ENCODE data around the gene HSPBAP1. TPM values are rescaled to one million over a fixed set of nuclear protein-coding genes. Genes with fewer than 3 reads are reported as not detected.

HSPBAP1 gene
- polyA plus RNA-seq, 4 donors: 10.0 to 17.3 (median 13.2) TPM

DNA sequence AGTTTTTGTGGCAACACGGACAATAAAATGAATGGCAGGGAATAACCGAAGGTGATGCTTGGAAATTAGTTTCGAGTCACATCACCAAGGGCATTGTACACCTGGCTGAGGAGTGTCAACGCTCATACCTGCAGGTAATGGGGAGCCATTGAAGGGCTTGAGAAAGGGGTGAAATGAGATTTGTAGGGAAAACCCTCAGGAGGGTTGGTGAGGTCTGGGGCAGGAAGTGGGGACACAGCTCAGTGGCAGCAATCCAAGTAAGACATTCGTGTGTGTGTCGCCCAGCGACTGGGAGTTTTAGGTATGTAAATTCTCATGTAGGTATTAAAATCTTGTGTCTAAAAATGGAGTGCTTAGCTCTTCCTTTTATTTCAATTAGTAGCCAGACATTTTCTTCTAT lies 98.7 kb downstream of the HSPBAP1 start:
- DNase-seq (ENCODE audit: low read depth in 4 of 4, low spot score in 2 of 4): no peak

DNA sequence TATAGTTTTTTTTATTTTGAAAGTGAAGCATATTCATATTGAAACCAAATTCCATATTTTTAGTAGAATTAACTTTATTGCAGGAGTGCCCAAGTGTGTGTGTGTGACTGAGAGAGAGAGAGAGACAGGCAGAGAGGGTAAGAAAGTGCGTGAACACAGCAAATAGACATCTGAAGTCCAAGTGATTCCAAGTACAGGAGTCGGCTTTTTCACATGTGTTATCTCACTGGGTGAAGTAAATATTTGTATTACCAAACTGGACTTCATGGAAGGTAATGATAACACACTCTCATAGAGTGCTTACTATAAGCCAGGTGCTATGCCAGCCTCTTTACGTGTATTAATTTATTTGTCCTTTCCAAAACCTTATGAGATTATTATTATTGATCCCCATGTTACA lies 101.0 kb downstream of the HSPBAP1 start:
- DNase-seq (ENCODE audit: low read depth in 4 of 4, low spot score in 2 of 4): no peak

DNA sequence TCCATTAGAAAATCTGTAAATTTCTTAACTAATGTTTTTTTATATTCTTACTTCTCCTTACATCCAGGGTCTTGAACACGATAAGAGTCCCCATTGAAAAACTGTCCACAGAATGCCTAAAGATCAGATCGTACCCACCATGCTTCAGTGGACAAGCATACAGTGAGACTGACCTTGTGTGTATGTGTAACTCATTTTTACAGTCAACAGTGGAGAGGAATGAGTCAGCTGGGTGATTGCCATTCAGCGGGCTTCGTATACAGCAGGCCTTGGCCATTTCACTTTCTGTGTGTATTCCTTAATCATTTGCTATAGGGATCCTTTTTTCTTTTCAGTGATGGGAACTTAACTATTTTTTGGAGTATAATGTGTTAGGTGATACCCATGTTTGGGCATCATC lies 102.4 kb downstream of the HSPBAP1 start:
- DNase-seq (ENCODE audit: low read depth in 4 of 4, low spot score in 2 of 4): no peak

DNA sequence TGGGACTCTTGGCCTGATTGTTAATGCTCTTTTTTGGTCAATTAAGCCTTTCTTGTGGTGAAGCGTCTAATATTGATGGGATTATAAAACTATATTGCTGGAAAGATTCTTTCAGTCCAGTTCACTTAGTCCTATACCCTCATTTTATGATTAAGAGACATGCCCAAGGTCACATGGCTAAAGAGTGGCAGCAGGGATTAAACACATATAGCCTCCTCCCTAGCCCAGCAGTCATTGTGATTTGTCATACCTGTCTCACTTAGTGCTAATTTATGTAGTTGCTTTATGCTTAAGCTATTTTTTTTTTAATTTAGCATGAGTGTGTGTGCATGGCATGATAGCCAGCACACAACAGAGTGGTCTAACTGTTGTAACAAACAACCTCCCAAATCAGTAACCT lies 103.5 kb downstream of the HSPBAP1 start:
- no peak for DNase-seq (ENCODE audit: low read depth in 4 of 4, low spot score in 2 of 4)

Other genes with a start within 250 kb of the HSPBAP1 start
- 10 to 100 TPM; 14.5 to 18.6 (median 15.2) TPM for gene PARP9, start 229.5 kb downstream of the HSPBAP1 start, polyA plus RNA-seq (ENCODE audit: insufficient read length in 4 of 4)
- 10 to 100 TPM; 12.9 to 13.8 (median 13.4) TPM for gene DTX3L, start 229.5 kb downstream of the HSPBAP1 start, polyA plus RNA-seq (ENCODE audit: insufficient read length in 4 of 4)
- gene PARP15, start 216.2 kb downstream of the HSPBAP1 start, polyA plus RNA-seq (ENCODE audit: insufficient read length in 4 of 4): under 1 TPM; 0.06 to 0.46 (median 0.30) TPM
- 10 to 100 TPM; 19.1 to 29.6 (median 26.6) TPM for gene PARP14, start 113.0 kb downstream of the HSPBAP1 start, polyA plus RNA-seq (ENCODE audit: insufficient read length in 4 of 4)
- 10 to 100 TPM; 13.9 to 14.9 (median 14.7) TPM for gene SLC49A4, start 1.2 kb upstream of the HSPBAP1 start, polyA plus RNA-seq (ENCODE audit: insufficient read length in 4 of 4)
- gene SEMA5B, start 233.9 kb upstream of the HSPBAP1 start, polyA plus RNA-seq (ENCODE audit: insufficient read length in 4 of 4): 10 to 100 TPM; 22.3 to 30.1 (median 25.6) TPM

Measured in left renal cortex interstitium (tissue), 4 donors.